Adrenal gland (tissue), 12 donors: ENCODE results near the gene RAD51B. TPM values are rescaled to one million over a fixed set of nuclear protein-coding genes. Genes with fewer than 3 reads are reported as not detected.
"Not testable (repeated sequence)": the region's sequence is repeated elsewhere in the genome, so short reads cannot be mapped to it uniquely, and the experiment has no call there.

Experiments used
- DNase-seq, 7 donors: peaks; one replicate each; pipeline ENCODE4 v3.0.0-alpha.2; 2019 to 2020
- H3K27ac ChIP-seq, 5 donors: fragments of 200-600 bp; sonication (generic) in 4 of 5; 1 replicate in 3 of 5; 2 replicates in 2 of 5; pipeline versions ENCODE4 v1.5.1 to v1.8.0; 2016 to 2020; ENCODE audit warnings: mild to moderate bottlenecking in 1 of 5
- H3K27me3 ChIP-seq: fragments of 200-600 bp; 2 replicates; pipeline ENCODE4 v1.8.0; 2021
- H3K36me3 ChIP-seq, 2 donors: fragments of 200-600 bp; replicated peaks in 1 of 2; 1 replicate in 1 of 2; 2 replicates in 1 of 2; pipeline versions ENCODE4 v1.5.1 to v1.8.0; 2018 to 2022
- H3K4me1 ChIP-seq, 2 donors: fragments of 200-600 bp; replicated peaks in 1 of 2; 1 replicate in 1 of 2; 2 replicates in 1 of 2; pipeline versions ENCODE4 v1.5.1 to v1.8.0; 2018 to 2021
- H3K4me3 ChIP-seq, 4 donors: fragments of 200-600 bp; sonication (generic) in 3 of 4; one replicate each; pipeline ENCODE4 v1.5.1; 2016 to 2018
- H3K9me3 ChIP-seq, 3 donors: fragments of 200-600 bp; sonication (generic) in 1 of 3; replicated peaks in 1 of 3; 1 replicate in 2 of 3; 2 replicates in 1 of 3; pipeline versions ENCODE4 v1.5.1 to v1.8.0; 2016 to 2021
- CTCF ChIP-seq, 6 experiments: fragments of 450-650 bp in 4 of 6; fragments of 200-600 bp in 2 of 6; sonication (generic) in 1 of 6; IDR thresholded peaks; 1 replicate in 5 of 6; 2 replicates in 1 of 6; pipeline versions ENCODE4 v1.5.1 to v1.8.0; 2016 to 2021; ENCODE audit warnings: antibody characterized with exemption in 6 of 6, mild to moderate bottlenecking in 2 of 6, moderate library complexity in 1 of 6
- POLR2A ChIP-seq, 2 donors: fragments of 450-650 bp; IDR thresholded peaks; one replicate each; pipeline ENCODE4 v1.6.1; 2017; ENCODE audit warnings: antibody characterized with exemption in 2 of 2, mild to moderate bottlenecking in 2 of 2, moderate library complexity in 1 of 2
- WGBS, 4 donors: extraction: QIAGEN DNeasy Blood & Tissue Kit in 2 of 4; methylation state at CpG; one replicate each; pipeline versions ENCODE4 v1.1.5 to v1.1.7; 2013 to 2017; 5-methylcytosine and 5-hydroxymethylcytosine counted together
- intact Hi-C, 2 donors: fragments of 100-400 bp; cut with DNase I; formaldehyde crosslinking; loops; one replicate each; pipeline versions ENCODE4 v1.14.1 to v1.15.0; 2022 to 2023
- polyA plus RNA-seq, 3 donors: library from polyadenylated mRNA; stranded (reverse); fragments of 200-250 nt in 2 of 3; fragments of 350-450 nt in 1 of 3; fragmentation: Illumina TruSeq in 1 of 3; extraction: RNeasy Lipid Tissue Mini Kit (QIAGEN cat#74804) in 1 of 3; gene quantifications; one replicate each; pipeline ENCODE4 v1.2.3, GENCODE V29; 2013 to 2014
- total RNA-seq, 9 donors: library from RNA; depleted of rRNA in 4 of 9; stranded (reverse); fragments of >200 nt in 4 of 9; fragments of 120-200 nt in 1 of 9; fragmentation: NEBNext Ultra II Directional in 1 of 9; extraction: Animal tissue kit (Norgen Biotek cat#: 25700) in 1 of 9; gene quantifications; one replicate each; pipeline versions ENCODE4 v1.1.0 to v1.2.4, GENCODE V29; 2013 to 2023
- donor health status: healthy with polysubstance abuse.
- donor health status: Bipolar disorder and iron deficiency.
- donor health status: DM: yes; HTN: yes; CAD: no.
- donor health status: DM: no; HTN: no; CAD: no.
- donor health status: DM: no; HTN: no; CAD: no.
- donor health status: DM: yes; HTN: yes; CAD: no.

Gene RAD51B
- total and polyA plus RNA-seq, 12 donors = 2.3 to 24.6 (median 12.4) TPM

- Histone ChIP-seq H3K4me1 (peaks cover 0 to 6% of the 10 kb centered on the region in 2 donors), H3K9me3 (no peaks in the 10 kb centered on the region), H3K36me3 (no peaks in the 10 kb centered on the region), H3K27ac (no peak overlapping the region), H3K4me3 (no peak overlapping the region), H3K27me3 (no peaks in the 10 kb centered on the region)
- WGBS, 4 donors = 85 to 100% (median 96%) methylated on average over 1 of the region's 1 CpG
- DNase-seq = no peak
- intact Hi-C loops = no loop called here
- TF ChIP-seq CTCF (IDR thresholded peaks at IDR 0.05) (no peak), POLR2A (IDR thresholded peaks at IDR 0.05) (no peak)
Measured at GRCh38 chr14:67967206-67967605, 147.6 kb downstream of the RAD51B start.

- DNase-seq, H3K27ac ChIP-seq, H3K27me3 ChIP-seq, H3K4me1 ChIP-seq, H3K36me3 ChIP-seq, H3K9me3 ChIP-seq, H3K4me3 ChIP-seq, intact Hi-C loops: not testable (repeated sequence)
- 88 to 94% (median 93%) methylated on average over 2 of the region's 2 CpGs for WGBS, 4 donors
Measured at GRCh38 chr14:67967970-67968369, 148.4 kb downstream of the RAD51B start.

GRCh38 chr14:67970923-67971322 is 151.3 kb downstream of the RAD51B start:
- Histone ChIP-seq H3K27me3 (no peaks in the 10 kb centered on the region), H3K27ac (no peak overlapping the region), H3K9me3 (no peaks in the 10 kb centered on the region), H3K36me3 (no peaks in the 10 kb centered on the region), H3K4me1 (no peaks in the 10 kb centered on the region), H3K4me3 (no peak overlapping the region)
- no peak for TF ChIP-seq POLR2A (IDR thresholded peaks at IDR 0.05)
- no peak for TF ChIP-seq CTCF (IDR thresholded peaks at IDR 0.05)
- intact Hi-C loops = no loop called here
- DNase-seq = no peak
- 85 to 91% (median 88%) methylated on average over 4 of the region's 4 CpGs for WGBS, 4 donors

GRCh38 chr14:67971627-67972625 is 152.3 kb downstream of the RAD51B start:
- intact Hi-C loops = no loop called here
- no peaks in the 10 kb centered on the region for H3K36me3 ChIP-seq
- no peak for DNase-seq
- no peaks in the 10 kb centered on the region for H3K4me1 ChIP-seq
- no peak overlapping the region for H3K4me3 ChIP-seq
- TF ChIP-seq CTCF (IDR thresholded peaks at IDR 0.05) = no peak
- no peak for TF ChIP-seq POLR2A (IDR thresholded peaks at IDR 0.05)
- H3K27me3 ChIP-seq = no peaks in the 10 kb centered on the region
- WGBS, 4 donors = 68 to 81% (median 75%) methylated on average over 4 of the region's 4 CpGs
- no peaks in the 10 kb centered on the region for H3K9me3 ChIP-seq
- no peak overlapping the region for H3K27ac ChIP-seq

GRCh38 chr14:67973436-67973835 is 153.9 kb downstream of the RAD51B start:
- H3K4me3 ChIP-seq = no peak overlapping the region
- no peak overlapping the region for H3K27ac ChIP-seq
- intact Hi-C loops = no loop called here

More at GRCh38 chr14:67973436-67973835, 153.9 kb downstream of the RAD51B start:
- Histone ChIP-seq H3K36me3 (no peaks in the 10 kb centered on the region), H3K9me3 (no peaks in the 10 kb centered on the region), H3K4me1 (no peaks in the 10 kb centered on the region), H3K27me3 (no peaks in the 10 kb centered on the region)
- DNase-seq = no peak
- TF ChIP-seq CTCF (IDR thresholded peaks at IDR 0.05) = no peak
- no peak for TF ChIP-seq POLR2A (IDR thresholded peaks at IDR 0.05)
